Activated naive CD8-positive, alpha-beta T cell treated with anti-CD3 and anti-CD28 coated beads, Interleukin-2, amount 50 U/mL, for 24 hours (primary cell): ENCODE data around the gene ANK3.

ENCODE experiments used
- ATAC-seq: fragments of 150-1000 bp; cut with Tn5 transposase; one replicate; pipeline ENCODE4 v1.10.0; 2021
- DNase-seq: peaks from one replicate; pipeline ENCODE4 v3.0.0; 2021
- H3K27ac Mint-ChIP-seq: one replicate; pipeline ENCODE4 v1.8.0; 2021; ENCODE audit warnings: mild to moderate bottlenecking, mixed read lengths
- H3K27me3 Mint-ChIP-seq: one replicate; pipeline ENCODE4 v1.8.0; 2021; ENCODE audit warnings: mixed read lengths
- H3K36me3 Mint-ChIP-seq: one replicate; pipeline ENCODE4 v1.8.0; 2021; ENCODE audit warnings: low read depth, mixed read lengths
- H3K4me1 Mint-ChIP-seq: one replicate; pipeline ENCODE4 v1.8.0; 2021; ENCODE audit warnings: mixed read lengths
- H3K4me3 Mint-ChIP-seq: one replicate; pipeline ENCODE4 v1.8.0; 2021; ENCODE audit warnings: mild to moderate bottlenecking, moderate library complexity, mixed read lengths
- H3K9me3 Mint-ChIP-seq: one replicate; pipeline ENCODE4 v1.8.0; 2021; ENCODE audit warnings: mixed read lengths

Gene ANK3

GRCh38 chr10:60352105-60352504 lies 37.6 kb downstream of the ANK3 start:
- Mint-ChIP-seq H3K4me1 (peaks cover 10% of the 10 kb centered on the region), H3K36me3 (no peaks in the 10 kb centered on the region), H3K27me3 (peaks cover 2% of the 10 kb centered on the region), H3K4me3 (no peak overlapping the region), H3K27ac (no peak overlapping the region), H3K9me3 (no peaks in the 10 kb centered on the region)
- no peak for DNase-seq
- no peak for ATAC-seq

- ATAC-seq (peak; percentile 65), DNase-seq (no peak)
- Mint-ChIP-seq H3K27ac (no peak overlapping the region), H3K36me3 (no peaks in the 10 kb centered on the region), H3K27me3 (peaks cover 2% of the 10 kb centered on the region), H3K4me1 (peaks cover 10% of the 10 kb centered on the region), H3K4me3 (no peak overlapping the region), H3K9me3 (no peaks in the 10 kb centered on the region)
These were observed 38.4 kb downstream of the ANK3 start for GRCh38 chr10:60351191-60351853.

GRCh38 chr10:60350400-60350799 lies 39.3 kb downstream of the ANK3 start:
- ATAC-seq: no peak
- Mint-ChIP-seq H3K27me3 (peaks cover 2% of the 10 kb centered on the region), H3K9me3 (no peaks in the 10 kb centered on the region), H3K27ac (no peak overlapping the region), H3K4me1 (peaks cover 10% of the 10 kb centered on the region), H3K4me3 (no peak overlapping the region), H3K36me3 (no peaks in the 10 kb centered on the region)
- no peak for DNase-seq

- H3K4me3 Mint-ChIP-seq: no peak overlapping the region
- DNase-seq (no peak), ATAC-seq (no peak)
- no peaks in the 10 kb centered on the region for H3K9me3 Mint-ChIP-seq
- H3K27ac Mint-ChIP-seq: no peak overlapping the region
- H3K36me3 Mint-ChIP-seq: no peaks in the 10 kb centered on the region
- H3K4me1 Mint-ChIP-seq: peaks cover 10% of the 10 kb centered on the region
- peaks cover 2% of the 10 kb centered on the region for H3K27me3 Mint-ChIP-seq
These were observed 40.2 kb downstream of the ANK3 start for GRCh38 chr10:60349426-60349825.

- no peak for ATAC-seq
- H3K27ac Mint-ChIP-seq: no peak overlapping the region
- no peak overlapping the region for H3K4me3 Mint-ChIP-seq
- H3K36me3 Mint-ChIP-seq: no peaks in the 10 kb centered on the region
- H3K9me3 Mint-ChIP-seq: no peaks in the 10 kb centered on the region
- peaks cover 2% of the 10 kb centered on the region for H3K27me3 Mint-ChIP-seq
- H3K4me1 Mint-ChIP-seq: peaks cover 9% of the 10 kb centered on the region
- DNase-seq: no peak
These were observed 40.7 kb downstream of the ANK3 start for GRCh38 chr10:60348982-60349381.

- H3K27me3 Mint-ChIP-seq: peaks cover 2% of the 10 kb centered on the region
- H3K4me1 Mint-ChIP-seq: peaks cover 3% of the 10 kb centered on the region
- H3K27ac Mint-ChIP-seq: no peak overlapping the region
- DNase-seq (no peak), ATAC-seq (no peak)
- H3K9me3 Mint-ChIP-seq: no peaks in the 10 kb centered on the region
- H3K36me3 Mint-ChIP-seq: no peaks in the 10 kb centered on the region
- no peak overlapping the region for H3K4me3 Mint-ChIP-seq
These were observed 42.4 kb downstream of the ANK3 start for GRCh38 chr10:60347270-60347669.

- ATAC-seq: no peak
- H3K36me3 Mint-ChIP-seq: no peaks in the 10 kb centered on the region
These were observed 43.0 kb downstream of the ANK3 start for GRCh38 chr10:60346661-60347060.

GRCh38 chr10:60343254-60343653 lies 46.4 kb downstream of the ANK3 start:
- DNase-seq: no peak
- Mint-ChIP-seq H3K4me3 (no peak overlapping the region), H3K4me1 (no peaks in the 10 kb centered on the region), H3K27me3 (peaks cover 2% of the 10 kb centered on the region), H3K27ac (no peak overlapping the region), H3K36me3 (no peaks in the 10 kb centered on the region), H3K9me3 (no peaks in the 10 kb centered on the region)
- ATAC-seq: no peak

More at GRCh38 chr10:60346661-60347060, 43.0 kb downstream of the ANK3 start:
- no peak for DNase-seq
- Mint-ChIP-seq H3K9me3 (no peaks in the 10 kb centered on the region), H3K27ac (no peak overlapping the region), H3K27me3 (peaks cover 2% of the 10 kb centered on the region), H3K4me1 (peaks cover 3% of the 10 kb centered on the region), H3K4me3 (no peak overlapping the region)

- Mint-ChIP-seq H3K36me3 (no peaks in the 10 kb centered on the region), H3K27me3 (peaks cover 2% of the 10 kb centered on the region), H3K9me3 (no peaks in the 10 kb centered on the region), H3K4me1 (no peaks in the 10 kb centered on the region), H3K4me3 (no peak overlapping the region), H3K27ac (no peak overlapping the region)
- ATAC-seq: no peak
- no peak for DNase-seq
These were observed 47.7 kb downstream of the ANK3 start for GRCh38 chr10:60341969-60342368.

GRCh38 chr10:60340973-60341372 lies 48.7 kb downstream of the ANK3 start:
- no peak for DNase-seq
- Mint-ChIP-seq H3K27me3 (peaks cover 2% of the 10 kb centered on the region), H3K9me3 (no peaks in the 10 kb centered on the region), H3K4me3 (no peak overlapping the region), H3K36me3 (no peaks in the 10 kb centered on the region), H3K27ac (no peak overlapping the region), H3K4me1 (no peaks in the 10 kb centered on the region)
- ATAC-seq: no peak

- Mint-ChIP-seq H3K4me3 (no peak overlapping the region), H3K4me1 (no peaks in the 10 kb centered on the region), H3K27ac (no peak overlapping the region), H3K27me3 (peaks cover 2% of the 10 kb centered on the region), H3K9me3 (no peaks in the 10 kb centered on the region), H3K36me3 (no peaks in the 10 kb centered on the region)
- DNase-seq (no peak), ATAC-seq (no peak)
These were observed 49.9 kb downstream of the ANK3 start for GRCh38 chr10:60339757-60340156.

- Mint-ChIP-seq H3K36me3 (no peaks in the 10 kb centered on the region), H3K27ac (no peak overlapping the region), H3K27me3 (peaks cover 2% of the 10 kb centered on the region), H3K4me3 (no peak overlapping the region), H3K4me1 (no peaks in the 10 kb centered on the region), H3K9me3 (no peaks in the 10 kb centered on the region)
- ATAC-seq (no peak), DNase-seq (no peak)
These were observed 50.9 kb downstream of the ANK3 start for GRCh38 chr10:60338786-60339185.

GRCh38 chr10:60338002-60338564 lies 51.6 kb downstream of the ANK3 start:
- ATAC-seq (no peak), DNase-seq (no peak)
- Mint-ChIP-seq H3K27ac (no peak overlapping the region), H3K27me3 (peaks cover 2% of the 10 kb centered on the region), H3K4me1 (no peaks in the 10 kb centered on the region), H3K9me3 (no peaks in the 10 kb centered on the region), H3K4me3 (no peak overlapping the region), H3K36me3 (no peaks in the 10 kb centered on the region)

- Mint-ChIP-seq H3K36me3 (no peaks in the 10 kb centered on the region), H3K9me3 (no peaks in the 10 kb centered on the region), H3K27ac (no peak overlapping the region), H3K4me3 (no peak overlapping the region), H3K4me1 (no peaks in the 10 kb centered on the region), H3K27me3 (peaks cover 2% of the 10 kb centered on the region)
- DNase-seq: no peak
- no peak for ATAC-seq
These were observed 52.6 kb downstream of the ANK3 start for GRCh38 chr10:60336901-60337630.

- H3K27me3 Mint-ChIP-seq: no peaks in the 10 kb centered on the region
- no peaks in the 10 kb centered on the region for H3K36me3 Mint-ChIP-seq
- no peaks in the 10 kb centered on the region for H3K4me1 Mint-ChIP-seq
- DNase-seq: no peak
- no peaks in the 10 kb centered on the region for H3K9me3 Mint-ChIP-seq
- H3K4me3 Mint-ChIP-seq: no peak overlapping the region
- ATAC-seq: no peak
- H3K27ac Mint-ChIP-seq: no peak overlapping the region
These were observed 54.0 kb downstream of the ANK3 start for GRCh38 chr10:60335708-60336107.
